ENCODE results near the gene CEBPE. TPM values are rescaled to one million over a fixed set of nuclear protein-coding genes. Genes with fewer than 3 reads are reported as not detected.
A peak's percentile ranks its signal among the peaks of the same experiment; 100 is the strongest.

Gene CEBPE
- total RNA-seq, 2 donors from 2014 or later: not detected

DNA sequence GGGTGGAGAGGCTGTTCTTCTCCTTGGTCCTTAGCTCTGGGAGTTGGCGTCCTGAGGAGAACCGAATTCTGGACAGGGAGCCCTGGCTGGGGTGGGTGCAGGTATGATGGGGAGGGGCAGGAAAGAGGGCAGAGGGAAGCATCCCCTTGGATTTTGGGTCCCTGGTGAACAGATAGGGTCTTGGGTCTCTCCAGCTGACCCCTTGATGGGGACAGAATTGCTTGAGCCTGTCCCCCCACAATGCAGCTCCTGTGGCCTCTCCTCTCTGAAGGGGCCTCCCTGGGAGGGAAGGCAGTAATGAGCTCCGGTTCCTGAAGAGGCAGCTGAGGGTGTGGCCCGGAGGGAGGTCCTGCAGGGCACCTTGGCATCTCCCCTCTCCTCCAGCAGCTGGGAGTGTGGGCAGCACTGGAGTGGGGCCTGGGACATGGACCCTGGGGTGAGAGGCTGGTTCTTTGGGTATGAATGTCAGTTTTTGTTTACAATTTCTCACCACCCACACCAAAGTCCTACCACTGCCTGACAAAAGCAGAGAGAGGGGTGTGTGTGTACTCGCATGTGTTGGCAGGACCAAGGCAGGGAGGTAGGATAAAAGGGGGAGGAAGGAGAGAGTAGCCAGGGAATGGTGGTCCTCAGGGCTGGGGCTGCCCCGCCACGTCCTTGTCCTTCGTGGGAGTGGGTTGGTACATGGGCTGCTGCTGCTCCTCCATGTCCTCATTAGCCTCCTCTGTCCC, 7.7 kb upstream of the CEBPE start:
- no peaks in the 10 kb centered on the region for H3K36me3 ChIP-seq
- H3K4me1 ChIP-seq: no peaks in the 10 kb centered on the region
- H3K27ac ChIP-seq: no peak overlapping the region
- no peaks in the 10 kb centered on the region for H3K27me3 ChIP-seq
- DNase-seq: no peak
- intact Hi-C loops (cut with DNase I): loop anchor here (10.0 kb wide), 1 partner anchor 168 kb away; no protein-coding TSS in a partner anchor
- H3K4me3 ChIP-seq: no peak overlapping the region
- H3K9me3 ChIP-seq: no peaks in the 10 kb centered on the region
- H3K9ac ChIP-seq (ENCODE audit: low read depth in 2 of 2, low read length in 2 of 2): no peak overlapping the region
- TF ChIP-seq, protein P1, sequence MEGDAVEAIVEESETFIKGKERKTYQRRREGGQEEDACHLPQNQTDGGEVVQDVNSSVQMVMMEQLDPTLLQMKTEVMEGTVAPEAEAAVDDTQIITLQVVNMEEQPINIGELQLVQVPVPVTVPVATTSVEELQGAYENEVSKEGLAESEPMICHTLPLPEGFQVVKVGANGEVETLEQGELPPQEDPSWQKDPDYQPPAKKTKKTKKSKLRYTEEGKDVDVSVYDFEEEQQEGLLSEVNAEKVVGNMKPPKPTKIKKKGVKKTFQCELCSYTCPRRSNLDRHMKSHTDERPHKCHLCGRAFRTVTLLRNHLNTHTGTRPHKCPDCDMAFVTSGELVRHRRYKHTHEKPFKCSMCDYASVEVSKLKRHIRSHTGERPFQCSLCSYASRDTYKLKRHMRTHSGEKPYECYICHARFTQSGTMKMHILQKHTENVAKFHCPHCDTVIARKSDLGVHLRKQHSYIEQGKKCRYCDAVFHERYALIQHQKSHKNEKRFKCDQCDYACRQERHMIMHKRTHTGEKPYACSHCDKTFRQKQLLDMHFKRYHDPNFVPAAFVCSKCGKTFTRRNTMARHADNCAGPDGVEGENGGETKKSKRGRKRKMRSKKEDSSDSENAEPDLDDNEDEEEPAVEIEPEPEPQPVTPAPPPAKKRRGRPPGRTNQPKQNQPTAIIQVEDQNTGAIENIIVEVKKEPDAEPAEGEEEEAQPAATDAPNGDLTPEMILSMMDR (IDR thresholded peaks at IDR 0.05): no peak

DNA sequence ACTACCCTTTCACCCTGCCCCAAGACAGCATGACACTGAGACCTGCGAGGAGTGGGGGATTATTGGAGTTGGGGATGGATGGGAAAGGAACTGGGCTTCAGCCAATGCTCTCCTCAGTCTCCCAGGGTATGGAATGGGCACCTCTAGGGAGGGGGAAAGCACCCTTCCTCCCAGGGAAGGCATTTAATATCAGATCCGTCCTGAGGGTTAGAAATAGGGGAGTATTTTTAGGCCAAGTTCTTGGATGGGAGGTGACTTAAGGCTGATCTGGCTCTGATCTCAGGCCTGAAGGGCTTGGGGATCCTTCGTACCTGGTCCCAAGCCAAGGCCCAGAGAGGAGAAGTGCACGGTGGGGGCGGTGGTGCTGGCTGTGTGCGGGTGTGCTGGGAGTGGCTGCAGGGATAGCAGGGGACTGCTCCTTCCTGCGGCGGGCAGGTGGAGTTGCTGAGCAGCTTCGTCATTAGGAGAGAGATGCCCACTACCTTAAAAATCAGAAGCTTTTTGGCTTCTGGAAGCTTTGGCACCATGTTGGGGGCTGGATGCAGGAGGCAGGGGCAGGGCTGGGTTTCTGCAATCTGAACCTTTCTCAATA, 7.0 kb upstream of the CEBPE start:
- Histone ChIP-seq H3K27ac (no peak overlapping the region), H3K4me3 (no peak overlapping the region), H3K27me3 (no peaks in the 10 kb centered on the region), H3K36me3 (no peaks in the 10 kb centered on the region), H3K4me1 (no peaks in the 10 kb centered on the region), H3K9me3 (no peaks in the 10 kb centered on the region), H3K9ac (ENCODE audit: low read depth in 2 of 2, low read length in 2 of 2) (no peak overlapping the region)
- TF ChIP-seq, protein P1 (IDR thresholded peaks at IDR 0.05): no peak
- DNase-seq: no peak
- intact Hi-C loops (cut with DNase I): loop anchor here (10.0 kb wide), 1 partner anchor 169 kb away; no protein-coding TSS in a partner anchor

DNA sequence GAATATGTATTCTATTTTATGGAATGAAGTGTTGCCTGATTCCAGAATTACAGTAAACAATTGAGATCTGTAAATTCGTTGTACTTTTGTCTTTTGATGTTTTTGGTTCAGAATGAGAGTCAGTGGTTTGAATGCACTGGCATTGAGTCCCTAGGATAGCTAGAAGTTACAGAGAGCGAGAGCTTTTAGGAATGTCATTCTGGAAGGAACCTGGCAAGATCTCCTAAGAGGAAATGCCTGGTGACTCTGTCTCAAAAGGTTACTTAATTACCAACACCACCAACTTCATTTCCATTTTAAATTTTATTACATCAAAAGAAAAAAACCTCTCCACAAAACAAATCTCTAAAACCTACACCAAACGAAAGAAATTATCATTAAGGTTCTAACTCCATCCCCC, 6.0 kb upstream of the CEBPE start:
- TF ChIP-seq, protein P1 (IDR thresholded peaks at IDR 0.05): no peak
- no peak overlapping the region for H3K4me3 ChIP-seq
- no peaks in the 10 kb centered on the region for H3K36me3 ChIP-seq
- no peaks in the 10 kb centered on the region for H3K9me3 ChIP-seq
- H3K27me3 ChIP-seq: no peaks in the 10 kb centered on the region
- H3K4me1 ChIP-seq: no peaks in the 10 kb centered on the region
- no peak for DNase-seq
- no peak overlapping the region for H3K27ac ChIP-seq
- intact Hi-C loops (cut with DNase I): loop anchor here (10.0 kb wide), 1 partner anchor 170 kb away; no protein-coding TSS in a partner anchor
- H3K9ac ChIP-seq (ENCODE audit: low read depth in 2 of 2, low read length in 2 of 2): no peak overlapping the region

DNA sequence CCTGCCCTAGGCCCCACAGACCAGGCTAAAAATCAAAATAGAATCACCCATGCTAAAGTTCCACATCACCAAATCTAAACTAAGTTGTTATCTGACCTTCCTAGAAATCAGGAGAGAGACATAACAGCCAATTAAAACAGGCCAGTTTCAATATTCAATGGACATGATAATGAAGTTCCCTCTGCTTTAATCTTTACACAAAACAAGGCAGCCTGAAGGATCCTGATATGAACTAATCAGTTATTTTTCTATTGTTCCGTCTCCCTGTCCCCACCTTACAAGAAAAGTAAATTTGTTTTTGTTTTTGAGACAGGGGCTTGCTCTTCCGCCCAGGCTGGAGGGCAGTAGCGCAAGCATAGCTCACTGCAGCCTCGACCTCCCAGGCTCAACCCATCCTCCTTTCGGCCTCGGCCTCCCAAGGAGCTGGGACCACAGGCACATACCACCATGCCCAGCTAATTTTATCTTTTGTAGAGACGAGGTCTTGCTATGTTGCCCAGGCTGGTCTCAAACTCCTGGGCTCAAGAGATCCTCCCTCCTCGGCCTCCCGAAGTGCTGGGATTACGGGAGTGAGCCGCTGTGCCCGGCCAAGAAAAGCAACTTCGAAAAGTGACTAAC, 5.4 kb upstream of the CEBPE start:
- no peaks in the 10 kb centered on the region for H3K27me3 ChIP-seq
- H3K36me3 ChIP-seq: no peaks in the 10 kb centered on the region
- H3K4me3 ChIP-seq: no peak overlapping the region
- H3K9ac ChIP-seq (ENCODE audit: low read depth in 2 of 2, low read length in 2 of 2): no peak overlapping the region
- H3K4me1 ChIP-seq: no peaks in the 10 kb centered on the region
- H3K9me3 ChIP-seq: no peaks in the 10 kb centered on the region
- TF ChIP-seq, protein P1 (IDR thresholded peaks at IDR 0.05): no peak
- intact Hi-C loops (cut with DNase I): loop anchor here (10.0 kb wide), 1 partner anchor 170 kb away; no protein-coding TSS in a partner anchor
- H3K27ac ChIP-seq: no peak overlapping the region
- DNase-seq: no peak

DNA sequence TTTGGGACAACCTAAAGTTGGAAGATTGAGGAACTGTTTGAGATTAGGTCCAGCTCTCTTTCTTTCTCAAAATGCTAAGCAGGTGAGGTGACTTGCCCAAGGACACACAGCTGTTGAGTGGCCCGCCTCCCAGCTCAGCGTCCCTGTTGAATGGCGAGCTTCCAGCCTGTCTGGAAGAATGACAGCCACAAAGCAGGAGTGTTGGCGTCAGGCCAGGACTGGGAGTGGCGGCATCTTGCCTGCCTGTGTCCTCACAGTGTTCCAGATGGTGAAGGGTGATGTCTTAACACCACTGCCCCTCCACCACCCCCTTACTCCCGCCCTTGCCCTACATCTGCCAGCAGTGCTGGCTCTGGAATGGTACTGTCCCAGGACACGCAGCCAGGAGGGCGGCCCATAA, 4.4 kb upstream of the CEBPE start:
- TF ChIP-seq, protein P1 (IDR thresholded peaks at IDR 0.05): no peak
- no peaks in the 10 kb centered on the region for H3K27me3 ChIP-seq
- no peak overlapping the region for H3K9ac ChIP-seq (ENCODE audit: low read depth in 2 of 2, low read length in 2 of 2)
- H3K4me3 ChIP-seq: no peak overlapping the region
- no peaks in the 10 kb centered on the region for H3K9me3 ChIP-seq
- no peaks in the 10 kb centered on the region for H3K36me3 ChIP-seq
- intact Hi-C loops (cut with DNase I): loop anchor here (10.0 kb wide), 1 partner anchor 171 kb away; no protein-coding TSS in a partner anchor
- DNase-seq: peak; percentile 95
- H3K27ac ChIP-seq: no peak overlapping the region
- H3K4me1 ChIP-seq: no peaks in the 10 kb centered on the region

All from colonic mucosa (tissue), 4 donors.